Dedifferentiated amniotic fluid mesenchymal stem cell (primary cell): ENCODE results near the gene ZNF541.
"Not testable (repeated sequence)": the region's sequence is repeated elsewhere in the genome, so short reads cannot be mapped to it uniquely, and the experiment has no call there.

ENCODE experiments used
- DNase-seq: peaks from one replicate; pipeline ENCODE4 v3.0.0-alpha.2; 2016; ENCODE audit errors: extremely low spot score

ZNF541 gene

DNA sequence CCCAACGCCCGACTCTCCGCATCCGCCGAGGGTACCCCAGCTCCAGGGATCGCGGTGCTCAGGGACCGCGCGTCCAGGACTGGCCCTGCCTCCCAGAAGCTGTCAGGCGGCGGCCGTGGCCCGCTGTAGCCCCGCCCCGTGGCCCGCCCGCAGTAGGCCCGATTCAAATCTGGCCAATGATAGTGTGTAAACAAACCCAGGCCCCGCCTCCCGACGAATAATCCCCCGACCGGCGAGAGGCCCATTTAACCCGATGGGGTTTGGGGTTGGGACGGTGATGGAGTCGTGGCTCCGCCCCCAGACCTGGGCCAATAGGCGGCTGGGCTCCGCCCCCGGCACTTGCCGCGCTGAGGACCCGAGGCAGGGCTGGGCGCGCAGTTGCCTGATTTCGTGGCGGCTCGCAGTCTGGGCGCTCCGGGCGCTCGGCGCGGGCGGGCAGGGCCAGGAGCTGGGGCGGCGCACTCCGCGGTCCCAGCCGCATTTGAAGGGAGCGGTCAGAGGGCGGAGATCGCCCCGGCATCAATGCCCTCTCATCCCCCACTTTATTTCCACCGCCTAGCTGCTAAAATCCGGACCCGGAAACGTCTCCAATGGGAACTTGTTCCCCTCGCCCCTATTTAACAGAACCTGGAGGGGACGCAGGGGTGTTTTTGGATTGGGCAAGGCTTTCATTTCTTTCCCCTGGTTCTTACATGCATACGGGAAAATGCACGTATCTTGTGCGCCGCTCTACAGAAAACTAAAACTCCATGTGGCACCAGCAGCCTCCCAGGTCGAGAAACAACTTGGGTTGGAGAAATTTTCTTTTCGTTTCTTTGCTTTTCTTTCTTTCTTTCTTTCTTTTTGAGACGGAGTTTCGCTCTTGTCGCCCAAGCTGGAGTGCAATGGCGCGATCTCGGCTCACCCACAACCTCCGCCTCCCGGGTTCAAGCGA, 27.6 kb upstream of the ZNF541 start:
- DNase-seq: peak; percentile 99

DNA sequence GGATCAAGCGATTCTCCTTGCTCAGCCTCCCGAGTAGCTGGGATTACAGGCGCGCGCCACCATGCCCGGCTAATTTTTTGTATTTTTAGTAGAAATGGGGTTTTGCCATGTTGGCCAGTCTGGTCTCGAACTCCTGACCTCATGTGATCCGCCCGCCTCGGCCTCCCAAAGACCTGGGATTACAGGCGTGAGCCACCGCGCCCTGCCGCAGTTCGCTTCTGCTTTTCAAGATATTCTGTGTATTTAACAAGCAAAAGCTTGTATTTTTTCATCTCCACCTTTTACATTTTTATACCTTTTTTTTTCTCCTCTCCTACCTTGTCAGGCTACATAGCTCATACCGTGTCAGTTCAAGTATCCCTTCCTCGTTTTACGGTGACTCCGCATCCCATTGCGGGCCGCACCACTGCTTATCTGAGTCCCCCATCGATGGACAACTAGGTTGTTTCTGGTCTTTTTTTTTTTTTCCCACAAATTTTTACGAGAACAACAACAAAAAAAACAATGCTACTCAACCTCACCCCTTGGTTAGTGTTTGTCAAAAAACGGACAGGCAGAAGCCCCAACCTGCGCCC, 26.8 kb upstream of the ZNF541 start:
- not testable (repeated sequence) for DNase-seq

DNA sequence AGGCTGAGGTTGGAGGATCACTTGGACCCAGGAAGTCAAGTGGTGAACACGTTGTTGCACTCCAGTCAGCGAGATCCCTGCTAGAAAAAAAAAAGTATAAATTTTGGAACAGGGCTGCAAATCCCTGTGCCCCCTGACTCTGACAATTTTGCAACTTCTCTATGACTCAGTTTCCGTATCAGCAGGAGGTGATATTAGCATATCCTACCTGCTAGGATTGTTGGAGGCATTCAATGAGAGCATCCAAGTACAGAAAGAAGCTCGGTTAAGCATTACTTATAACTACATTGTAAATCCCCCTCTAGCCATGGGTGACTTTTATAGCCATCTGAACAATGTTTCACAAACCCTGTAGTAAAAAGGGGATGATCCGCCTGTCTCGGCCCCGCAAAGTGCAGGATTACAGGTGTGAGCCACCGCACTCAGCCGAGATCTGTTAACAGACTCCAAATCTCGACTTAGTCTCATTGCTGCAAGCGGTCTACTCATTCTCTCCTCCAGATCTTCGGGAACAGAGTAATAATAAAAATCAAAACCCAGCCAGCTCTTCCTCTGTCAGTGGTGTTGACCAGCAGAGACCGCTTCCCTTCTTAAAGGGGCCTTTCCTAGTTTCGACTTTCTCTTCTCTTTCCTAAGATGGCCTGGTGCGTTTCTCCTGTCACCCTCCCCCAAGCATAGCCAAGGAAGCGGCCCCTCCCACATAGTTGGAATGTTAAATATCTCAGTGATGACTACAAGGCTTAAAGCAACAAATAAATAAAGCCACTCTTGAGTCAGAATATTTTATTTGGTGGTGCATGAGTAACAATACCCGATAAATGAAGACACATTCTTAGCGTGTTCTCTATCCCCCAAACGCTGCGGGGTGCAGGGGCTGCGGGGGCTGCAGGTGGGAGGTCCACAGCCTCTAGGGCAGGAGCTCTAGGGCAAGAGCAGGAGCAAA, 25.7 kb upstream of the ZNF541 start:
- DNase-seq: peak; percentile 93

DNA sequence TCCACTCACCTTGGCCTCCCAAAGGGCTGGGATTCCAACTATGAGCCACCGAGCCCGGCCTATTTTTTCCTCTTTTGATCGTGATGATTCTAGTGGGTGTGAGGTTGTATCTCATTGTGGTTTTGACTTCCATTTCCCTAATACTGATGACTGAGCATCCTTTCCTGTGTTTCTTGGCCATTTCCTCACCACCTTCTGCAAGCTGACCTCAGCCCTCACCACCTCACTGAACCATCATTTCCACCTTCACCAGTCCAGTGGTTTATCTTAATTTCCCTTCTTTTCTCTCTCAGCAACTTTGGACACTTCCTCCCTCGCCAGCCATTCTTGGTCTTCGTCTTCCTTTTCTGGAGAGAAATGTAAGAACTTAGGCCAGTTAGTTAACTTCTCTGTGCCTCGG, 23.0 kb upstream of the ZNF541 start:
- DNase-seq: no peak

DNA sequence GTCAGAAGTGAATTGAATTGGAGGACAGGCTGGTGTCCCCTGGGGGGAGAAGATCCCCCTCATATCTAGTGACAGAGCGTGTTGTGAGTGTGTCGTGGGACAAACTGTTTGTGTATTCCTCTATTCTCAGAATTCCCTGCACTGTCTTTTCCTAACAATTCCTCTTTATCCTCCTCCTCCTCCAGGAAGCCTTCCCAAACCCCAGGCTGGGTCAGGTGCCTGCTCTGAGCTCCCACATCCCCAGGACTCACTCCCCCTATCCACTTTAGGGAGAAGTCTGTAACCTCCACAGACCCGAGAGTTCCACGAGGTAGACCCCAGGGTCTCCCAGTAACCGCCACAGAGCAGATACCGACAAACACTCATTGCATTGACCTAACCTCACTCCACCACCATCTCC, 20.9 kb upstream of the ZNF541 start:
- no peak for DNase-seq

DNA sequence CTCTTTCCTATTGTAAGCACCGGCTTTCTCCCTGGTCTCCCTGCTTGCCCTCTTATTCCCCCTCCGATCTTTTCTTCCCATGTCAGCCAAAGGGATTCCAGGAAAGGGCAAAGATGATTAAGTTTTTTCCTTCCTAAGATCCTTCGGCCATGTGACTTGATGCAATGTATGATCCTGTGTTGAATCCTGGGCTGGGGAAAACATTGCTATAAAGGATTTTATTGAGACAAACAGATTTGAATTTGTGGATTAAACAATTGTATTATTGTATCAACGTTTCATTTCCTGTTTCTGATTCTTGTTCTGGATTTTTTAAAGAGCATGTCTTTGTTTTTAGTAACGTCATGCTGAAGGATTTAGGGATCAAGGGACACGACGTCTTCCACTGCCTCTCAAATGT, 16.9 kb upstream of the ZNF541 start:
- DNase-seq: no peak

DNA sequence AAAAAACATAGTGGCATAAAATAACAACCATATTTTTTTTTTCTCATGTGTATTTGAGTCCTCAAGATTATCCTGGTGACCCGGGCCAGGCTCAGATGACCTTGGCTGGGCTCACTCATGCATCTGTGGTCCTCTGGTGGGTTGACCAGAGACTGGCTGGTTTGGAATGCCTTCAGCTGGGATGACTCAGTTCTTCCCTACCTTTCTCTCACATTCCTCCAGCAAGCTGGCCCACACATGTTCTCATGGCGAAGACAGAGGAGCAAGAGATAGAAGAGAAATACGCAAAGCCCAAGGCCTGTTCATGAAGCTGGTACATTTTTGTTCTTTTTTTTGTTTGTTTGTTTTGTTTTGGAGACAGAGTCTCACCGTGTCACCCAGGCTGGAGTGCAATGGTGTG, 14.3 kb upstream of the ZNF541 start:
- DNase-seq: no peak

DNA sequence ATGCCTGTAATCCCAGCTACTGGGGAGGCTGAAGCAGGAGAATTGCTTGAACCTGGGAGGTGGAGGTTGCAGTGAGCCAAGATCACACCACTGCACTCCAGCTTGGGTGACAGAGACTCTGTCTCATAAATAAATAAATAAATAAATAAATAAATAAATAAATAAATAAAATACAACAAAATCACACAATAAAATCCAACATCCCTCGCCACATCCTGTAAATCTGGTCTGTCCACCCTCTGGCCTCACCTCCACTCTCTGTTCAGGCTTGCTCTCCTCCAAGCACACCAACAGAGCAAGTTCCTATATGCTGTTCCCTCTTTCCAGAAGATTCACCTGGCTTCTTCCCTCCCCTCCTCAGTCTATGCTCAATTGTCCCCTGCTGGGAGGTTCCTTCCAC, 10.2 kb upstream of the ZNF541 start:
- DNase-seq: not testable (repeated sequence)

DNA sequence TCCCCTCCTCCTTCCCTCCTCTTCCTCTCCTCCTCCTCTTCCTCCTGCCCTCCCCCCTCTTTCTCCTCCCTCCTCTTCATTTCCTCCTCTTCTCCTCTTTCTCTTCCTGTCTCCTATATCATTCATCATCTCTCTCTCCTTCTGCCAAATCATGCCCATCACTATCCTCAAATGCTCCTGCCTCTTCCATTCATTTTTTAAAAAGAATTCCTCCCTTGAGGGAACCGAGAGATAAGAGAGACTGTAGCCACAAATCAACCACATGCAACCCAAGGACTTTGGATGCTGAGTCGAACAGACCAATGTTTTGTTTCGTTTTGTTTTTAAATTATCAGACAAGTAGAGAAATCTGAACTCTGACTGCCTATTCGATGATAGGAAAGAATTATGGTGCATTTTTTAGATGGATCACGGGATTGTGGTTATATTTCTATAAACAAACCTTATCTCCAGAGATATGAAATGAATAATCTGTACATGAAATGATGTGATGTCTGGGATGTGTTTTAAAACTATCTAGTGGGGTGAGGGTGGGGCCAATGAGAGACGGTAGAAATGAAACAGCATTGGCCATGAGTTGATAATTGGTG, 9.5 kb upstream of the ZNF541 start:
- peak; percentile 49 for DNase-seq

DNA sequence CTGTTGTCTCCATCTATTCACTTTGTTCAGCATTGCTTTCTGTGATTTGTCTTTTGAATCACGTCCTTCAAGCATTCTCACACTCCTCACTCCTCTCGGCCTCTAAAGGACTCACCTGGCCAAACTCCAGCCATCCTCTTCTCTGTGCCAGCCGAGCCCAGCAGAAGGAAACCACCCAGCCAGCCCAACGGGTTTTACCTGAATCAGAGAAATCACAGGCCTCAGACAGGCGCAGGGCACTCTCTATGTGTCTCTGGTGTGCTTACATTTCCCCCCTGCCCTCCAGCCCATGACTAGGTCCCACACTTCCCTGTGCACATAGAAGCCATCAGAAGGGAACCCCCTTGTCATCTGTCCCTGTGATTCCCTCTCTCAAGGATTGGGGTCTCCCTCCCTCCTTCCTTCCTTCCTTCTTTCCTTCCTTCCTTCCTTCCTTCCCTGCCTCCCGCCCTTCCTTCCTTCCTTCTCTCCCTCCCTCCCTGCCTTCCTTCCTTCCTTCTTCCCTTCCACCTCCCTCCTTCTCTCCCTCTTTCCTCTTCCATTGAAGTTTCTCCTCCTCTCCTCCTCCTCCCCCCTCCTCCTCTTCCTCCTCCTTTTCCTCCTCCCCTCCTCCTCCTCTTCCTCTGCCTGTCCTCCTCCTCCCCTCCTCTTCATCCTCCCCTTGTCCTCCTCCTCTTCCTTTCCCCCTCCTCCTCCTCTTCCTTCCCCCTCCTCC, 8.8 kb upstream of the ZNF541 start:
- DNase-seq: no peak

DNA sequence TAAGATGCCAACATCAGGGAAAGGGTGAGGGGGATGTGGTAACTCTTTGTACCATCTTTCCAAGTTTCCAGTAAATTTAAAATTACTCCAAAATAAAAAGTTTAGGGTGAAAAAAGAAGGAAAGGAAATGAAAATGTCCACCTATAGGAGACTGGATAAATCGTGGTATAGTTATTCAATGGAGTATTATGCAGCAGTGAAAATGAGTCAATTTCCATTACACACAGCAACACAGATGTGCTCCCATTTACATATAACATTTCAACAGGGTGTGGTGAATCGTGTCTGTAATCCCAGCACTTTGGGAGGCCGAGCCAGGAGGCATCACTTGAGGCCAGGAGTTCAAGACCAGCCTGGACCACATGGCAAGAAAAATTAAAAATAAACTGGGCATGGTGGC, 7.4 kb upstream of the ZNF541 start:
- DNase-seq: no peak

DNA sequence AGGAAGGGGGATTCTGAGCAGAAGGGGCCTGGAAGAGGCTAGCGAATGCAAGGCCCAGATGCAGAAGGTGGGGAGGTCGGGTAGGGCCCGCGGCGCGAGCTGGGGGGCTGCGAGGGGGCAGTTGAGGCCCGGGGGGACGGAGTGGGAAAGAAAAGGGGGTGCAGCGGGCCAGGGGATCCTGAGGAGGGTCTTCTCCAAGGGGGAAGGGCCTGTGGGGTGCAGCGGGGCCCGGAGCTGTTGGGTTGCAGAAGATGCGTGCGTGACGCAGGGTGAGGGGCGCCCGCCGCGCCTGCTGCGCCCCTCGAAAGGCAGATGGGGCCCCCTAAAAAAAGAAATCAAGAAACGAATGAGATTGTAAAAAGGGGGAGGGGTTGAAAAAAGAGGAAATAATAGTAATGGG, 313 bp downstream of the ZNF541 start:
- no peak for DNase-seq

DNA sequence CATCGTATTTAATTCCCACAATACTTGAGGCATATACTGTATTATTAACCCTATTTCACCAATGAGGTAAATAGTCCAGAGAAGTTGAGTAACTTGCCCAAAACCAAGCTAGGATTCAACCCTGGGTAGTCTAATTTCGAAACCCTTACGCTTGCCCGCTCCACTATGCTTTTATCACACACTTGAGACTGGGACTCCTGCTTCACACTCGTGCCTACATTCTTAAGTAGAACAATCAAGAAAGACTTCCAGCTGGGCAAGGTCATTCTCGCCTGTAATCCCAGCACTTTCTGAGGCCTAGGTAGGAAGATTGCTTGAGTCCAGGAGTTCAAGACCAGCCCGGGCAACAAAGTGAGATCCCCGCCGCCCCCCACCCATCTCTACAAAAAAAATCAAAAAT, 3.6 kb downstream of the ZNF541 start:
- DNase-seq: no peak

DNA sequence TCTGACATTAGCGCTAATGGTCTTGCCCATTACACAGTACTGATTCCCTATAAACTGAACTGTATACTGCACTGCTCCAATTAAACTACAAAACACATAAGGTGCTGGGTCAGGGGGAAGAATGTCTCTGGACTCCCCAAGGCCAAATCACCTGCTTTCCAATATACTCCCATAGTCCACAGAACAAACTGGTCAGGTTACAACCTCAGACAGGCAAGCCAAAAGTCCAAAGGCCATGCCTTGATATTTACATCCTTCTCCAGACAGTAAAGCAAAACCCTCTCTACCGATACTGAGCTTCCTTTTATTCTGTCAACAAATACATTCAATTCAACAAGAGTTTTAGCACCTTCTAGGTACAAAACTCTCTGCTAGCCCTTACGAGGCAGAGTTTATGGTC, 8.9 kb downstream of the ZNF541 start:
- DNase-seq: no peak

DNA sequence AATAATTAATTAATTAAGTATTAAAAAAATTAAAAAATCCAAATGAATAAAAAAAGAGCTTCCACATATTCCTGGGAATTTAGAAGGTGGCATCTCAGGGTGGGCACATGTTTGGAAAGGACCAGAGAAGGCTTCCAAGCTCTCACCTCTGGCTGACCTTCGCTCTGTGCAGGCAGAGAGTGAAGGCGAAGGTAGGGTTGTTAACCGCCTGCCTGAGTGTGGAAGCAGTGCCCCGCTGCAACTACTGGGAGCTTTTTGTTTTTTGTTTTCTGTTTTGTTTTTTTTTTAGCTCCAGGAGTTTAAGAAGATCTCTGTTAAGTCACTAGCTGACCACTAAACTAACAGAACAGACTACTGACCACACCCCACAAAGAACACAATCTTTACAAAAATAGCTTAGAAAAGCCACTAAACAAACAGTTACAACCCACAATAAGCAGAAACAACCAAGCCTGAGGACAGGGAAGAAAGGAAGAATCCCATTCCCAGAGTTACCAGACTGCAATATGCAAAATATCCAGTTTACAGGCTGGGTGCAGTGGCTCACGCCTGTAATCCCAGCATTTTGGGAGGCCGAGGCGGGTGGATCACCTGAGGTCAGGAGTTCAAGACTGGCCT, 11.4 kb downstream of the ZNF541 start:
- no peak for DNase-seq

DNA sequence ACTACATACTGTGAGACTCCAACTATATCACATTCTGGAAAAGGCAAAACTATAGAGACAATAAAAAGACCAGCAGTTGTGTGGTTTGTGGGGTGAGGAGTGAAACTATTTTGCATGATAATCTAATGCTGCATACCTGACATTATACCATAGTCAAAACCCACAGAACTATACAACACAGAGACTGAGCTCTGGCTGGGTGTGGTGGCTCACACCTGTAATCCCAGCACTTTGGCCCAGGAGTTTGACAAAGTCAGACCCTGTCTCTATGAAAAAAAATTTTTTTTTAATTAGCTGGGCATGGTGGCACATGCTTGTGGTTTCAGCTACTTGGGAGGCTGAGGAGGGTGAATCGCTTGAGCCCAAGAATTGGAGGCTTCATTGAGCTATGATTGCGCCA, 11.9 kb downstream of the ZNF541 start:
- no peak for DNase-seq

DNA sequence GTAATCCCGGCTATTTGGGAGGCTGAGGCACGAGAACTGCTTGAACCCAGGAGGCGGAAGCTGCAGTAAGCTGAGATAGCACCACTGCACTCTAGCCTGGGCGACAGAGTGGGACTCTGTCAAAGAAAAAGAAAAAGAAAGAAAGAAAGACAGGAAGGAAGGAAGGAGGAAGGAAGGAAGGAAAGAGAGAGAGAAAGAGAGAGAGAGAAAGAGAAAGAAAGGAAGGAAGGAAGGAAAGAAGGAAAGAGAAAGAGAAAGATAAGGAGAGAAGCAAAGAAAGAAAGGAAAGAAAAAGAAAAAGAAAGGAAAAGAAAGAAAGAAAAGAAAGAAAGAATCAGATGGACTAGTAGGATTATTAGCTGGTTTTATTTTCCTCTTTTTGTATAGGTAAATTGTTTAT, 22.8 kb downstream of the ZNF541 start:
- no peak for DNase-seq

DNA sequence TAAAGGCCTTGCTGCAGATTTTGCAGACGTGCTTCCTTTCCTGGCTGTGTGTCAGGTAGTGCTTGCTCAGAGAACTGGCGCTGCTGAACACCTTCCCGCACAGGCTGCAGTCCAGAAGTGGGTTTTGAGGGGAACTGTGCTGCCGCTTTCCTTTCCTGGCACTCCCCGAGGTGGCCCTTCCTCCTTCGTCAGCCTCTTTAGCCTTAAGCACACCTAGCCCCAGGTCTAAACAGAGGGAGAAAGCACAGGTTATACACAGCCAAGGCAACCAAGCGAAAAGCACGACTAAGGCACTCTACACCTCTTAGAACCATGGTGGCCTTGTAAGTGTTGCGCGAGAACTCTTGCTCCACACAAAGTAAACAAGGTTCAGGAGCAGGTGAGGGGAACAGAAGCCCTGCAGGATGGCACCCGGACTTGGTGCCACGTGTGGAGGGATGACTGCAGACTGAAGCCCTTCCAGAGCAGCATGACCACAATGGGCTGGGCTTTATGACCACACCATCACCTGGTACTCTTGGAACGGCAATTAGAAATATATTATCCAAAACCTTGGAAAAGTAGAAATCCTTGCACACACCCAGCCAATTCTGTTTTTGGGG, 23.6 kb downstream of the ZNF541 start:
- DNase-seq: peak; percentile 11

DNA sequence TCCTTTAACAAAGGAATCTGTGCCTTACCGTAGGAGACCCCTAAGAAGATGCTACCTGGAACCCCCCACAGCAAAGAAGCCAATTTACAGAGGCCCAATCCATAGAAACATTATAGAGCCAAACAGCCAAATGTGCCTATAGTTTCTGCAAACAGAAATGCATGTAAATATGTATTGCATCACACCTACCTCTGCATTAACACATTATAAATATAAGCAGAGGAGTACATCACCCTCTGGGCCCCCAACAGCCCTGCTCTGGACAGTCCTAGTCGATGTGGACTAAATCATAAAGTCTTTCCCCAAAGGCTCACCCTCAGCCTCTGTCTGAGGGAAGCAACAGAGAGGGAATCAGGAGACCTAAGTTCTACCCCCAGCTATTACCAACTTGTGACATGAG, 25.7 kb downstream of the ZNF541 start:
- peak; percentile 10 for DNase-seq
